CD4-positive, alpha-beta T cell treated with Interleukin-15 for 4 hours (primary cell): ENCODE measurements around the gene TOPORS.
"Not testable (repeated sequence)": the region's sequence is repeated elsewhere in the genome, so short reads cannot be mapped to it uniquely, and the experiment has no call there.

Experiments used
- DNase-seq: peaks from one replicate; pipeline ENCODE4 v3.0.0-alpha.2; 2020; ENCODE audit warnings: low spot score

The TOPORS gene

DNA sequence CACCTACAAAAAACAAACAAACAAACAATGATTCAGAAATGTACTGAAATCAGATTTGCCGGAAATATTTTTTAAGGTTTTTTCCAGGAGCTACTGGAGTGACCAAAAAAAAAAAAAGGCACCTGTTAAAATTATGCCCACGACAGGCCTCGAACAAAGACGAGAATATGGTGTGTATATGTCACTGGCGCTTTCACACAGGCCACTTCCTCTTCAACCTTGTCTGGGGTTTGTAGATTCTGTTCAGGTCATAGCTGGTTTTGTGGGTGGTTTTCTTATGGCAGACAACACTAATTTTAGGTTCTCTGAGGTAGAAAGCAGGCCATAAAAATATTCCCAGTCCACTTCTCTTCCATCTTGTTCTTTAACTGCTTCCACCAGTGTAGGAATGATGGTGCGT, 13.6 kb upstream of the TOPORS start:
- no peak for DNase-seq

DNA sequence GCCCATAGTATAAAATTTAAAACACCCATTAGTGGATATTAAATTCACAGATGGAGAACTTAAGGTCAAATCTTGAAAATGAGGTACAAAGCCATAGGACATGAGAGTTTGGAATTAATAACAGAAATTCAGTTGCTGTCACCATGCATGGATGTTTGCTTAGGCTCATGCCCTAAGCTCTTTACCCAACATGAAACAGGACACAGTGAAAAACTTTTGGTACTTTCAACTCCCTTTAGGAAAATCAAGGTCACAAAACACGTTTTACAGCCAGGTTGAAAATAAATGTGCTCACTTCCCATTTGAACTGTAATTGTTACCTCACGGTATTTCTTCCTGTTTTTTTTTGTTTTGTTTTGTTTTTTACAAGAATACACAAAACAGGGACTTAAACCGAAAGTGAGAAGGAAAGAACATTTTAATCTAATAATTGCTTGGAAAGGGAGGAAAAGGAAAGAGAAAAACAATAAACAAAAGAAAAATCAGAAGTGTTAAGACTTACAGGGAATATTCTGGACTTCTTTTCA, 6.1 kb upstream of the TOPORS start:
- DNase-seq: no peak

DNA sequence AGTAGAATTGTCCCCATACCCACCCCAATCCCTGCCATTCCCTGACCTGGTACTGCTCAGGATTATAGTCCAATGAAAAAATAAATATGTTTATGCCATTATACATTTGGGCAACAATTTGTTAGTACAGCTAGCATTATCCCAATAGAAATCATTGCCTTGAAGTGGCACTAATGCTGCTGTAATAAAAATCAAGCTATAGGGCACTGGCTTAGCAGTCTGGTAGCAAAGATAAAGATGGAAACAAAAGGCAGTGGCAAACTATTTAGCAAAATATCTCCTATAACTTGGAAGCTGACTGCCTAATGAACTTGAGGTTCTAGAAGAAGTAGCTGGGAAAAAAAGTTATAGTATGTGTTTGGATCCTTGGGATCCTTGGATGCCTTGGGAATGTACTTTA, 2.2 kb upstream of the TOPORS start:
- no peak for DNase-seq

DNA sequence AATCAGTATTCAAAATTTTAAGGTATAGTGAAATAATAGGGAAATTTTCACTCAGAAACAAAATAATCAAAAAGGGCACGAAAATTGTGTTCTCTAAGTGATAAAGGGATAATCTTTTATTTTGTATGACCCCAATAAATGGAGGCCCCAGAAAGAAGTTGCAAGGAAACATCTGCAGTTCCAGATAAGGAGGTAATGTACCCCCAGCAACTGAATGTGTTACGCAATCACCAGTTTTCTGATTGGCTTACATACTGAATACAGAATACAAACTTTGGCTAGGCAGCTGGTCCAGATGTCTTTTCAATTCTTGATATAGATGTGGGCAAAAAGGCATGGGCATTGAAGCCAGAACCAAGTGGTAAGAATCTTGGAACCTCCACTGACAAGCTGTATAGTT, 1.7 kb upstream of the TOPORS start:
- no peak for DNase-seq

DNA sequence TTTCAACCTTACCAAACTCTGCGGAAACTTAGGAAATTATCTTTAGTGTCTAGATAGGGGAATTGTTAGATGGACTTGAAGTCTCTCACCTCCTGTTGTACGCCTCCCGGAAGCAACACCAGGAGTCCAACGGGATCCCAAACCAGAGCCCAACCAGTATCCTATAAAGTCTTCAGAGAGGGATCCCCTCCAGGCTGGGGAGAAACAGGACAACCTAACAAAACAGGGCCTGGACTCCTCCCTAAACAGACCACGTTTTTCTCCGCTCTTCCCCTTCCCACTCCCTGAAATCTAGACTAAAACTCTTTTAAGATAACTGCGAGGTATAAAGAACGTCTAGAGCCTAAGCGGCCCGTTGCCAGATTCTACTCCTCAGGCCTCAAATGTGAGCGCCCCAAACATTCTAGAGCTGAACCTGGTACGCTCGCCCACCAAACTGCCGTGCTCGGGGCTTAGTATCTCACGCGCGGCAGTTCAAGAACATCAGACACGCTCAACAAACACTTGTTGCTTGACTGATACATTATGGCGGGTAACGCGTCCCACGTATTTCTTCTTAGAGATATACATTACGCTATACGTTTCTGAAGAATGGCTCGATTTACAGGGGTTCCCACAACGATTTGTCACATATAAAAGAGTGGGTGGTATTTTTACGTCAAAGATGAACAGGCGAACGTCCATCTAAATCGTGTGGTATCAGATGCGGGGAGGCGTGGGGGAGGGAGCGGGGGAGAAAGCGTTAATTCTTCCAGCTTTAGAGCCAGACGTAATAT, 922 bp downstream of the TOPORS start:
- peak; percentile 30 for DNase-seq

DNA sequence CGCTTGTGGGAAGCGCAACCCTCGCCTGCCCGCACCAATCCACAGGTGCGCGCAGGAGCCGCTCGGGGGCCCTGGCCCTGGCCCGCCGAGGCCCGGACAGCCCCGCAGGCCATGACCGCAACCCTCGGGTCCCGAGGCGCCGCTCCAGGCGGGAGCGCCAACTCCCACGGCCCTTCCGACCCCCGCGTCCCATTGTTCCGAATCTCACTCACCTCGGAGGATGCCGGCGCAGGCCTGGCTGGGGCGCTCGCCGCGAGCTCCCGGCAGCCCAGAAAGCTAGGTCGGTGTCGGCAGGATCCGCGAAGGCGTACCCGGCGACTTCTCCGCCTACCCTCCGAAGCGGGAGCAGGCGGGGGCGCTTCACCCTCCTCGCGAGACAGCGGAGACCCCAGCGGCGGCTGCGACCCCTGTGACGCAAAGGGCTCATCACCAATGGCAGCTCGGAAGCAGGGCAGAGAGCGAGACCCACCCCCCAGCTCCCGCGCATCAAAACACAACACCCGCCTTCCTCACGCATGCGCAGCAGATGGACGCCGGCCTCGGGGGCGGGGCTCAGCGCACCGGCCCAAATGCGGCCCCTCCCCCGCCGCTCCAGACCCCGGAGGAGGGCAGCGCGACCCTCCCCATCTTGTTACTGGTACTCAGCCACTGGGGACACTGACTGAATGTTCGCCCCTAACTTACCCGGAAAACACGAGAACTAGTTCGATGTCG, 1.7 kb downstream of the TOPORS start:
- DNase-seq: peak; percentile 96

DNA sequence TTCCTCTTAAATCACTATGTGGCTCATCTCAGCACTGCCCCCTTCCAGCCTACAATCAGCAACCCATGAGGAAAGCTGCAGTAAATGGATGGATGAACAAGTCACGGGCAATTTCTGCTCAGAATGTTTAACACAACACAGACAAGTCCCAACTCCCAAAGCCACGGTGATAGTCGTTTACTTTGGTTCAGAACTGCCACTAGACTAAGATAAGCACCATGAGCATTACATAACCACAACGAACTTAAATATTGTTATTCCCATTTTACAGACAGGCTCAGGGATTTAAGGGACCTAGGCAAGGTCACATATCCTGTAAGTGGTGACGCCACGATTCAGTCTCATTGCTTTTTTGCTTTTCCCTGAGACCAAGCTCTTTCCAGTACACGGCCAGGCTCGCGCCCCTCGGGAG, 2.2 kb downstream of the TOPORS start:
- peak; percentile 0 for DNase-seq

DNA sequence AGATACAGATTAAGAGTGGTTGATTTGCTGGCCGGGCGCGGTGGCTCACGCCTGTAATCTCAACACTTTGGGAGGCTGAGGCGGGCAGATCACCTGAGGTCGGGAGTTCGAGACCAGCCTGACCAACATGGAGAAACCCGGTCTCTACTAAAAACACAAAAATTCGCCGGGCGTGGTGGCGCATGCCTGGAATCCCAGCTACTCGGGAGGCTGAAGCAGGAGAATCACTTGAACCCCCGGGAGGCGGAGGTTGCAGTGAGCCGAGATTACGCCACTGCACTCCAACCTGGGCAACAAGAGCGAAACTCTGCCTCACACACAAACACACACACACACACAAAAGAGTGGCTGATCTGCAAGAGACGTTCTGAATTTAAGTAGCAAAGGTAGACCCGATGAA, 4.2 kb downstream of the TOPORS start:
- DNase-seq: not testable (repeated sequence)

DNA sequence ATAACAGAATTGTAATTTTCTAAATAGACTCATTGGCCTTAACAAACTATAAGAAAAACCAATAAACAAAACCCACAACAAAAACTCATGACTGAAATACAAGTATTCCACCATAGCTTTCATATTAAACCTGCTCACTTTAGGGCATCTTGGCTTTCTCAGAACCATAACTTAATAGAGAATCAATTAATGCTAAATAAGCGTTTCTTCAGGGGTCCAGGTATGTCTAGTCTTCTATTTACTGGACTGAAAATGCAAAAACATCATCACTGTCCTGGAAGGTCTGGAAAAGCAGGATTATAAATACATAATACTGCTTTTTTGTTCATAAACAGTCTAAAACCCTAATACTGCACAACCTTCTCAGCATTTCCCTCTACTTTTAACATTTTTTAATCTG, 6.5 kb downstream of the TOPORS start:
- DNase-seq: no peak

DNA sequence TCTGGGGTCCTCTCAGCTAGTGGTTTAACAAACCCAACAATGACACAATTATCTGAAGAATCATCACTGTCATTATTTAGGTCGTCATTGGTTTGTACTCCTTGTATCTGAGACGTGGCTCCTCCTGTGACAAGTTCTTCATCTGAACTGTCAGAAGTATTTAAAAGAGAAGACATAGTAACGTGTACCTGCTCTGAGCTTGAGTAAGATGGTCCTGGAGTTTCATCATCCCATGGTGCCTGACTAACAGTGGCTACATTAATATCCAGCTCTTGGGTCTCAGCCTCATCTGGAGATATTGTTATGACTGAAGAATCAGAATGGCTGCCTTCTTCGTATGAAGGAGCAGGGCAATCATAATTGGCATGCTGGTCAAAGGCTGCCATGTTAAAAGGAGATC, 9.3 kb downstream of the TOPORS start:
- no peak for DNase-seq

DNA sequence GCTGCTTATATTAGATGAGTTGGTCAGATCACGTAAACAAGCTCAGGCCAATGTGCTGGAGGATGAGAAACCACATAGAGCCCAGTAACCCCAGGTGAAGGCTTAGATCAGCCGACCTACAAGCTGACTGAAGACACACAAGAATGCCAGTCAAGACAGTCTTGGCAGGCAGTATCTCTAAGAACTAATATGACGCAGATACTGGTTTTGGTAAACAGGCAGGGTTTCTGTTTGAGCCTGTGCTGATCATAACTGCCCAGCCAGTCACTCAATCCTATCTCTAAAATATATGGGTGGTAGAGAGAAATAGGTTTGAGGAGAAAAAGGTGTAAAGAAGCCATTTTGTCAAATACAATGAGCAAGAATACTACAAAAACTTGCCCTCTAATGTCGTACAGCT, 18.6 kb downstream of the TOPORS start:
- DNase-seq: no peak

DNA sequence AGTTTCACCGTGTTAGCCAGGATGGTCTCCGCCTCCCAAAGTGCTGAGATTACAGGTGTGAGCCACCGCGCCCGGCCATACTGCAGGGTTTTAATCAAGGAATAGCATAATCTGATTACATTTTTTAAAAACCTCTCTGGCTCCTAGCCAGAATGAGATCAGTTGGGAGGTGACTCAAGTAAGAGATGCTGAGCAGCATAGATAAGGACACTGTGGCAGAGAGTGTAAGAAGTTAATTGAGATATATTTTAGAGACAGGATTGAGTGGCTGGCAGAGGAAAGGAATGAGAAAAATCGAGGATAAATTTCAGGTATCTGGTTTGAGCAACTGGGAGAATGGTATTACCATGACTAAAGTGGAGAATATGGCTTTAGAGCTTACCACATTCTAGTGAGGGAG, 19.1 kb downstream of the TOPORS start:
- no peak for DNase-seq

DNA sequence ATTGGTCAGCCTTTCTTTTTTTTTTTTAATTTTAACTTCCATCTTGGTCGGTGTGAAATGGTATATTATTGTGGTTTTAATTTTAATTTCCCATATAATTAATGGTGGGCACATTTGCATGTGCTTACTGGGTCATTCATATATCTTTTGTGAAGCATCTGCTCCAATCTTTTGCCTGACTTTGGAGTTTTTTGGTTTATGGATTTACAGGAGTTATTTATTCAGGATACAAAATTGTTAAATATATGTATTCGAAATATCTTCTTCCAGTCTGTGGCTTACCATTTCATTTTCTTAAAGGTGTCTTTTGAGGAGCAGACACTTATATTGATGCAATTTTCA, 25.7 kb downstream of the TOPORS start:
- no peak for DNase-seq

DNA sequence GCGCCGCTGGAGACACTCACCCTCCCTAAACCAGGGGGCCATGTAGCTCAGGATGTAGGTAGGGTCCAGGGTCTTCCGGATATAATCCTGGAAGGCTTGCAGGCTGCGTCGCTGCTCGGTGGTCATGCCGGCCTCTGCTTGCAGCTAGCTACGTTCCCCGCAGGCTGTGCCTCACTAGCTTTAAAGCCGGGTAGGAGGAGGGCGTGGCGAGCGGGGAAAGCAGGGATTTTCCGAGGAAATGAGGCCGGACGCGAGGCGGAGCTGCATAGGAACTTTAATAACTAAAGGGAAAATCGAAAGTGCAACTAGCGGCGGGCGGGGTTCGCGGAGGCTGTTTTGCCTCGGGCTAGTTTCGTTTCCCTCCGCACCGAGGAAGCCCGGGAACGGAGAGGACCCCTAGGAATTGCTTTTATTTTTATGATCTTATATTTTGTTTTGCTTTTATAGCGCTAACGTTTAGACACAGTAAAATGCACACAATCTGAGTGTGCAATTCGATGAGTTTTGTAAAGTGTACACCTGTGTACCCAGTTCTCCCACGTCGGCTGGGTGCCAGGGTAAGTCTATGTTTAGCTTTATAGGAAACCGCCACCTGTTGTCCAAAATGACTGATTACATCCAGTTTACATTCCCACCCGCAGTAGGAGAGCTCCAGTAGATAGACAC, 26.2 kb downstream of the TOPORS start, which contains the start of gene RIGI:
TSS of gene RIGI (minus strand) at position 156 of the 666 bp plus-strand sequence. CDS start at position 126, 30 bp downstream.
- peak; percentile 82 for DNase-seq

DNA sequence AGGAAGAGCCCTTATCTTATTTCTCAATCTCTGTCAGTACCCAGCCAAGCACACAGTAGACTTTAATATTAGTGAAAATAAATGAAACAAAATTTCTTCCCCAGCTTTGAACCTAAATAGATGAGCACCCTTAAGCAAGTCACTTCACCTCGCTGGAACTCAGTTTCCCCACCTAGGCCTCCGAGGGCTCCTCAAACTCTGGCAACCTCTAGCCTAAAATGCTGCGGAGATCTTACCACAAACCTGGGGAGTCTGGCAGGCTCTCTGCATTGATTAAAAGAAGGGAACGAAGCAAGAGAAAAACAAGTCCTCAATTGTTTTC, 26.7 kb downstream of the TOPORS start:
- peak; percentile 6 for DNase-seq

DNA sequence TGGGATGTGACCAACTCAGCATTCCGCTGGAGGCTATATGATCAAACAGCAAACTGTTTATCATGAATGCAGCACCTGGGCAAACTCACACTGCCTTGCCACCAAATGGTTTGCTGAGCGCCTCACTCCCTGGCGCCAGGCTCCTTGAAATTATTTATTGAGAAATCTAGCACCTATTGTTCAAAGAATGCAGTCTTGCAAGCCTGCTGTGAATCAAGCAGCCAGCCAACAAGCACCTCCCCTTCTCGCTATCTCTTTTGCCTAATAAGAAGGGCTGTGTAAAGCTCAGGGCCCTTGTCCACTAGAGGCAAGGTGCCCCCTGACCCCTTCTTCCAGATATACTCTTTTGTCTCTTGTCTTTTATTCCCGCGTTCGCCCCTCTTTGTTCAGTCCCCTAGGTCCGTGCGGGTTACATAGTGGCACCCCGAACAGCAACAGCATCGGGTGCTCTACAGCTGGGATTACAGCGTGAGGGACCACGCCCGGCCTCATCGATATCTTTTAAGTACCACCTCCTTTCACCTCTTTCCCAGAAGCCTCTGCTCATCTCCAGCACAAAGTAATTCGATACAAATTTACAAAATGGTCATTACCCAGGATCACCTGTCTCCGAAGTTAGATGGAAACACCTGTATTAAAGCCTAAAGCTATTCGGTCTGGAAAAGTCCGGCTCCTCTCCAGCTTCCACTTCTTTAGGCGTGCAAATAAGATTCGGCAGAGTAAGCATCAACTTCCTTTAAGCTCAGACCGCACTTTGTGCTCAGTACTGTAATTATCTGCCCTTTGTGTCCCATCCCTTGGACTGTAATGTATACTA, 27.3 kb downstream of the TOPORS start:
- peak; percentile 16 for DNase-seq

DNA sequence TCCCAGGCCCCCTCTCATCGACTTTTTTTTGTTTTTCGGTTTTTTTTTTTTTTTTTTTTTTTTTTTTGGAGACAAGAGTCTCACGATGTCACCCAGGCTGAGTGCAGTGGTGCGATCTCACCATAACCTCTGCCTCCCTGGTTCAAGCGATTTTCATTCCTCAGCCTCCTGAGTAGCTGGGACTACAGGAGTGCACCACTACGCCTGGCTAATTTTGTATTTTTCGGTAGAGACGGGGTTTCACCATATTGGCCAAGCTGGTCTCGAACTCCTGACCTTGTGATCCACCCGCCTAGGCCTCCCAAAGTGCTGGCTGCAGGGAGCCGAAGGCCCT, 27.9 kb downstream of the TOPORS start:
- DNase-seq: not testable (repeated sequence)

DNA sequence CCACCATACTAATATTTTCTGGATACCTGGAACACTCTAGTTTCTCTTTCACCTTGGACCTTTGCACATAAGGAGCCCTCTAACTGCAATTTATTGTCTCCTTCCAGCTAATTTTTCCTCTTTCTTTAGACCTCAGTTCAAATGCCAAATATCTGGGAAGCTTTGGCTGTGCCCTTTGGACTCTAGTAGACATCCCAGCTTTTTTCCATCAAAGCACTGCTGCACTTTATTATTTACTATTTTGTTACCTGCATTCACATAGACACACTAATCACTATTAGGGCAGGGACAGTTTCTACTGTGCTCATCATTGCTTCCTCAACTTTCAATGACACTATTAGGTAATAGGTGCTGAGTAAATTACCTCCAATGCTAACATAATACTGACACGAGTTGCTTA, 28.5 kb downstream of the TOPORS start:
- no peak for DNase-seq

DNA sequence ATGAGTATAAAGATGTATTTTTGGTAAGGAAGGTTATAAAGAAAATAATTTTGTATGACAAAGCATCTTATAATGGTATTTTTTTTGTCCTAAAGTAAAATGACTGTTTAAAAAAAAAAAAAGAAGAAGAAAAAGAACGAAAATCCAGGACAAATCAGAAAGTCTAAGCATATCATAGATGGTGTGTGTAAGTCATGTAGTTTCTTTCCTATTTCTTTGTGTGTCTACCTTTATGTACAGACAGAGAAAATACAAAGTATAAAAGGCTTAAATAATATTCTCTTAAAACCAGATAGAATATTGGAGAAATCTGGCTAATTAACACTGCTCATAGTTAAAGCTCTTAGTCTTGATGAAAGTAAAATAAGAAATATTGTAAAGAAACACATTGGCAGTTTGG, 34.1 kb downstream of the TOPORS start:
- DNase-seq: no peak

DNA sequence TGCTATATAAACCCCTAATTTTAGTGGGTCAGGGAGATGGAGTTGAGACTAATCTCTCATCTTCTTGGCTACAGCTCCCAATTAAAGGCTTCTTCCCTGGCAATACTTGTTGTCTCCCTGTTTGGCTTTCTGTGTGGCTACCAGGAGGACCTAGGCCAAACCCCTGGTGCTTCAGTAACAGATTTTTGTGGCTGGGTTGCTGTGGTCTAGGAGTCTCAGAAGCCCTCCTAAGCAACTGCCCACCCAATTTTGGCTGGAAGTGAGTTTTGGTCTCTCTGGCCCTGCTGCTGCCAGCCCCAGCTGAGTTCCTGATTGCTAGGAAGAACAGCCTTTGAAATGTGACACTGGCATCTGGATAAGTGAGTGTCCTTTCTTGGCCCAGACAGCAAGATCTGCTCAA, 36.1 kb downstream of the TOPORS start:
- DNase-seq: no peak

DNA sequence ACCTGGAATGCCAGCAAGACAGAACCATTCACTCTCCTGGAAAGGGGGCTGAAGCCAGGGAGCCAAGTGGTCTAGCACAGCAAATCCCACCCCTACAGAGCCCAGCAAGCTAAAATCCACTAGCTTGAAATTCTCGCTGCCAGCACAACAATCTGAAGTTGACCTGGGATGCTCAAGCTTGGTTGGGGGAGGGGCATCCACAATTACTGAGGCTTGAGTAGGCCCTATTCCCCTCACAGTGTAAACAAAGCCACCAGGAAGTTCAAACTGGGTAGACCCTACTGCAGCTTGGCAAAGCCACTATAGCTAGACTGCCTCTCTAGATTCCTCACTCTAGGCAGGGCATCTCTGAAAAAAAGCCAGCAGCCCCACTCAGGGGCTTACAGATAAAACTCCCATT, 43.7 kb downstream of the TOPORS start:
- DNase-seq: no peak

DNA sequence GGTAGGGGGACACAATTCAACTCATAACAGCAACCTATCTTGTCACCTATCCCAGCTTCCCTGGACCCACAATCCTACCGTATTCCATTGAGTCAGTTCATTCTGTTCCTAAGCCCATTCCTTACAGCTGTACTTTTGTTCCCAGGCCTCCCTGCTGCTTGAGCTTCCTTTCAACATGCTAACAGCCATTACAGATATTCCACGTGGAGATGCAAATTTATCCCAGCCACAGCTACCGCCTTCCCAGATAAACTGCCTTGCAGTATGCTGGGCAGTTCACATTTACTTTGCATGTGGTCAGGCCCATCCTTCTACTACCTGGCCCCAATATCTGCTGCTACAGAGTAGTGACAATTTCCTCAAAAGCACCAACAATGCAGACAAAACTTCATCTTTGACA, 49.4 kb downstream of the TOPORS start:
- no peak for DNase-seq
